Cardiac muscle cell (in vitro differentiated cells and primary cell): ENCODE results near the gene ZSWIM3. TPM values are rescaled to one million over a fixed set of nuclear protein-coding genes. Genes with fewer than 3 reads are reported as not detected.

Experiments used
- DNase-seq, 2 donors: peaks; one replicate each; pipeline versions ENCODE4 v3.0.0 to v3.0.0-alpha.2; 2010 to 2017; ENCODE audit warnings: low read depth in 1 of 2, low spot score in 1 of 2
- H3K27ac ChIP-seq: fragments of 200-600 bp; sonication (generic); 2 replicates; pipeline ENCODE4 v1.5.1; 2016
- H3K27me3 ChIP-seq: fragments of 200-600 bp; sonication (generic); 2 replicates; pipeline ENCODE4 v1.6.0; 2016; ENCODE audit warnings: control low read depth
- H3K36me3 ChIP-seq: fragments of 200-600 bp; sonication (generic); 2 replicates; pipeline ENCODE4 v1.5.1; 2016; ENCODE audit warnings: control low read depth
- H3K4me1 ChIP-seq: fragments of 200-600 bp; sonication (generic); 2 replicates; pipeline ENCODE4 v1.8.1; 2017; ENCODE audit warnings: low read depth, mild to moderate bottlenecking, mixed run types
- H3K4me3 ChIP-seq: fragments of 200-600 bp; sonication (generic); 2 replicates; pipeline ENCODE4 v1.5.1; 2016; ENCODE audit warnings: mild to moderate bottlenecking
- H3K9me3 ChIP-seq: fragments of 200-600 bp; sonication (generic); 2 replicates; pipeline ENCODE4 v1.5.1; 2017; ENCODE audit warnings: low read depth, mild to moderate bottlenecking, control low read depth
- CTCF ChIP-seq: IDR thresholded peaks from 2 replicates; pipeline ENCODE4 v1.5.1; 2012; ENCODE audit warnings: low read depth, mild to moderate bottlenecking, low read length
- polyA plus RNA-seq: library from polyadenylated mRNA; unstranded; fragments of >200 nt; fragmentation: Nextera tagmentation; extraction: Ambion mirVana; gene quantifications from 2 replicates; pipeline ENCODE4 v1.2.1, GENCODE V29; 2016
- total RNA-seq: library from RNA; depleted of rRNA; stranded (reverse); fragments of >200 nt; gene quantifications from 2 replicates; pipeline ENCODE4 v1.2.3, GENCODE V29; 2016

Gene ZSWIM3
- total and polyA plus RNA-seq, 2 experiments from 2014 or later, result 2.2 to 8.0 TPM

- H3K36me3 ChIP-seq, result peaks cover 16% of the 10 kb centered on the region
- no peak overlapping the region for H3K27ac ChIP-seq
- no peaks in the 10 kb centered on the region for H3K9me3 ChIP-seq
- H3K27me3 ChIP-seq, result no peaks in the 10 kb centered on the region
- no peak overlapping the region for H3K4me3 ChIP-seq
- peaks cover 9% of the 10 kb centered on the region for H3K4me1 ChIP-seq
- DNase-seq, result no peak
- TF ChIP-seq CTCF, result no peak
These were observed 9.0 kb upstream of the ZSWIM3 start for GRCh38 chr20:45848421-45848820.

- no peaks in the 10 kb centered on the region for H3K9me3 ChIP-seq
- H3K27me3 ChIP-seq, result no peaks in the 10 kb centered on the region
- no peak overlapping the region for H3K4me3 ChIP-seq
- DNase-seq, result no peak
- peaks cover 9% of the 10 kb centered on the region for H3K36me3 ChIP-seq
- TF ChIP-seq CTCF, result no peak
- peaks cover 9% of the 10 kb centered on the region for H3K4me1 ChIP-seq
- no peak overlapping the region for H3K27ac ChIP-seq
These were observed 8.3 kb upstream of the ZSWIM3 start for GRCh38 chr20:45848969-45849582.

GRCh38 chr20:45850238-45850637, 7.2 kb upstream of the ZSWIM3 start:
- no peak for TF ChIP-seq CTCF
- H3K9me3 ChIP-seq, result no peaks in the 10 kb centered on the region
- H3K27ac ChIP-seq, result peak overlapping the region; percentile 64
- DNase-seq, result no peak
- H3K36me3 ChIP-seq, result peaks cover 8% of the 10 kb centered on the region
- peaks cover 9% of the 10 kb centered on the region for H3K4me1 ChIP-seq
- no peak overlapping the region for H3K4me3 ChIP-seq
- no peaks in the 10 kb centered on the region for H3K27me3 ChIP-seq

GRCh38 chr20:45850926-45851325, 6.5 kb upstream of the ZSWIM3 start:
- DNase-seq, result peak in 1 of 2 donors; percentile 33
- peaks cover 9% of the 10 kb centered on the region for H3K4me1 ChIP-seq
- no peaks in the 10 kb centered on the region for H3K27me3 ChIP-seq
- peaks cover 8% of the 10 kb centered on the region for H3K36me3 ChIP-seq
- peak overlapping the region; percentile 64 for H3K27ac ChIP-seq
- no peak overlapping the region for H3K4me3 ChIP-seq
- no peaks in the 10 kb centered on the region for H3K9me3 ChIP-seq
- TF ChIP-seq CTCF, result no peak

GRCh38 chr20:45851501-45851900, 5.9 kb upstream of the ZSWIM3 start:
- Histone ChIP-seq H3K27ac (peak overlapping the region; percentile 64), H3K4me3 (no peak overlapping the region), H3K4me1 (peaks cover 15% of the 10 kb centered on the region), H3K9me3 (no peaks in the 10 kb centered on the region), H3K27me3 (no peaks in the 10 kb centered on the region), H3K36me3 (peaks cover 3% of the 10 kb centered on the region)
- no peak for DNase-seq
- no peak for TF ChIP-seq CTCF
